Measurements from ENCODE around the gene UQCR11.

Gene UQCR11

GRCh38 chr19:1592024-1592754 is 13.1 kb downstream of the UQCR11 start:
- no peak for DNase-seq (ENCODE audit: low read depth, low spot score)

GRCh38 chr19:1591421-1592023 is 13.7 kb downstream of the UQCR11 start:
- DNase-seq (ENCODE audit: low read depth, low spot score): no peak

GRCh38 chr19:1590641-1591397 is 14.4 kb downstream of the UQCR11 start:
- no peak for DNase-seq (ENCODE audit: low read depth, low spot score)

GRCh38 chr19:1587872-1588271 is 17.4 kb downstream of the UQCR11 start:
- DNase-seq (ENCODE audit: low read depth, low spot score): no peak

GRCh38 chr19:1585243-1585580 is 20.1 kb downstream of the UQCR11 start:
- no peak for DNase-seq (ENCODE audit: low read depth, low spot score)

- no peak for DNase-seq (ENCODE audit: low read depth, low spot score)
Observed at GRCh38 chr19:1584500-1585242, 20.6 kb downstream of the UQCR11 start.

- no peak for DNase-seq (ENCODE audit: low read depth, low spot score)
Observed at GRCh38 chr19:1582201-1582600, 23.1 kb downstream of the UQCR11 start.

GRCh38 chr19:1580957-1581356 is 24.3 kb downstream of the UQCR11 start:
- no peak for DNase-seq (ENCODE audit: low read depth, low spot score)

GRCh38 chr19:1580382-1580781 is 24.9 kb downstream of the UQCR11 start:
- DNase-seq (ENCODE audit: low read depth, low spot score): no peak

- no peak for DNase-seq (ENCODE audit: low read depth, low spot score)
Observed at GRCh38 chr19:1579222-1579621, 26.0 kb downstream of the UQCR11 start.

- DNase-seq (ENCODE audit: low read depth, low spot score): no peak
Observed at GRCh38 chr19:1577929-1578618, 27.2 kb downstream of the UQCR11 start.

GRCh38 chr19:1577090-1577928 is 28.0 kb downstream of the UQCR11 start:
- DNase-seq (ENCODE audit: low read depth, low spot score): no peak

GRCh38 chr19:1576242-1577089 is 28.8 kb downstream of the UQCR11 start:
- no peak for DNase-seq (ENCODE audit: low read depth, low spot score)

- DNase-seq (ENCODE audit: low read depth, low spot score): no peak
Observed at GRCh38 chr19:1575323-1576241, 29.7 kb downstream of the UQCR11 start.

GRCh38 chr19:1574354-1575136 is 30.7 kb downstream of the UQCR11 start:
- no peak for DNase-seq (ENCODE audit: low read depth, low spot score)

- no peak for DNase-seq (ENCODE audit: low read depth, low spot score)
Observed at GRCh38 chr19:1572795-1573194, 32.5 kb downstream of the UQCR11 start.

GRCh38 chr19:1571358-1571757 is 33.9 kb downstream of the UQCR11 start:
- DNase-seq (ENCODE audit: low read depth, low spot score): no peak

GRCh38 chr19:1570836-1571235 is 34.4 kb downstream of the UQCR11 start:
- no peak for DNase-seq (ENCODE audit: low read depth, low spot score)

Measured in iPS DF 19.7 (cell line).